Activated CD8-positive, alpha-beta memory T cell treated with anti-CD3 and anti-CD28 coated beads, Interleukin-2, amount 50 U/mL, for 1 hour (primary cell): Measurements from ENCODE around the gene BIN1.

Experiments used
- DNase-seq: peaks from one replicate; pipeline ENCODE4 v3.0.0-alpha.2; 2020; ENCODE audit errors: extremely low read depth

The BIN1 gene

DNA sequence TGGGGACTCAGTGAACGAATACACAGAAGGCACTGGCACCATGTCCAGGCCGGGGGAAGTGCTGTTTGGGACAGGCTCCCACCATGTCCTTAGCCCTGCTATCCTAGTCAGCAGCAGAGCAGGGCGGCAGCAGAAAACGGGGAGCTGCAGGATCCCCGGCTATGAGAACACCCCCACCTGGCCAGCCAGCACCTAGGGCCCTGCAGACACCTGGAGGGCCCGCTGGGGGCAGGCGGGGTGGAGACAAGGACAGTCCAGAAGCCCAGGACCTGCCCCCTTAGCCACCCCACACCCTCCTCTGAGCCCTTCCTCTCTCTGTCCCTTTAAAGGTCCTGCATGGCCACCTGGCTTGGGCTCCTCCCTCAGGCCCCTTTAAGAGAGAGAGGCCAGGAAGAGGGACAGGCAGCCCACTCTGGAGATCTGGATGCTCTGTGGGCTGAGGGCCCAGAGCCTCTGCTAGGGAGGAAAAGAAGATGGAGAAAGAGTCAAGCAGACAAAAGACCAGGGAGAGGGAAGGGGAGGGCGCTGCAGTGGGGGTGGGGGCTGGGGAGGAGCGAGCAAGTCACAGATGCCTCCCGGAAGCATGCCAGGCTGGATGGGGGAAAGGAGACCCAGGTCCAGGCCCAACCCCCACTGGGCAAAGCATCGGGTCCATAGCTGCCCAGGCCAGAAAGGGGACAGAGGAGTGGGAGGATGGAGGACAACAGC lies 48.6 kb downstream of the BIN1 start:
- DNase-seq = no peak

DNA sequence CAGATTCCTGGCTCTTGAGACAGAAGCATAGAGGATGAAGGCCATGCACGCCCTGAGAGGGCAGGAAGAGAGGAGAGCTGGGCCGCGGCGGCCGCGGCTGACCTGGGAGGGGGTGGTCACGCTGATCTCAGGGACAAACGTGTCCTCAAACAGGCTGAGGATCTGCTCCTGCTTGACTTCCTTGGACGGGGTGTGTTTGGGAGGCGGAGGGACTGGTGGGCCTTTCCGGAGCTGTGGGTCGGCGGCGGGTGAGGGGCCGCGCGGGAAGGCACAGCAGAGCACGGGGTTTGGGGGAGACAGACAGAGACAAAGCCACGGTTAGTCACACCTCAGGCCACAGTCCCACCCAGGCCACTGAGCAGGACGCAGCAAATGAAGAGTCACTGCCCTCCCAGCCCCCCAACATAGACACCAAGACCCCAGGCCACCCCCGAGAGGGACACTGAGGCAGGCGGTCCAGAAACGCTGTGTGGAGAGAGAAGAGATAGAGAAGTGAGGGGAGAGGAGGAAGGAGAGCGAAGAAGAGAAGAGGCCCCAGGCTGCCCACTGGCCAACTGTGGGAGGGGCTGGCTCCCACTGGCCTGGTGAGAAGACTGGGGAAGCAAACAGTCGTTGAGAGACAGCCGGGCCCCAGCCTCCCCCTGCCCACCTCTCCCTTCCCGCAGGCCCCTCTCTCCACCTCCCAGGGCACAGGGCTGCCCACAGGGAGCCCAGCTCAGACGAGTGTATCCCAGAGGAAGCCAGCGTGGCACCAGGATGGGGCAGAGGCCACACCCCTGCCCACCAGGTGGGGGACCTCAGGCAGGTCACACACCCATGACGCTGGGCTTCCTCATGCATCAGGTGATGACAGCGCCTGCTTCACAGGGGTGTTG lies 49.3 kb downstream of the BIN1 start:
- no peak for DNase-seq

DNA sequence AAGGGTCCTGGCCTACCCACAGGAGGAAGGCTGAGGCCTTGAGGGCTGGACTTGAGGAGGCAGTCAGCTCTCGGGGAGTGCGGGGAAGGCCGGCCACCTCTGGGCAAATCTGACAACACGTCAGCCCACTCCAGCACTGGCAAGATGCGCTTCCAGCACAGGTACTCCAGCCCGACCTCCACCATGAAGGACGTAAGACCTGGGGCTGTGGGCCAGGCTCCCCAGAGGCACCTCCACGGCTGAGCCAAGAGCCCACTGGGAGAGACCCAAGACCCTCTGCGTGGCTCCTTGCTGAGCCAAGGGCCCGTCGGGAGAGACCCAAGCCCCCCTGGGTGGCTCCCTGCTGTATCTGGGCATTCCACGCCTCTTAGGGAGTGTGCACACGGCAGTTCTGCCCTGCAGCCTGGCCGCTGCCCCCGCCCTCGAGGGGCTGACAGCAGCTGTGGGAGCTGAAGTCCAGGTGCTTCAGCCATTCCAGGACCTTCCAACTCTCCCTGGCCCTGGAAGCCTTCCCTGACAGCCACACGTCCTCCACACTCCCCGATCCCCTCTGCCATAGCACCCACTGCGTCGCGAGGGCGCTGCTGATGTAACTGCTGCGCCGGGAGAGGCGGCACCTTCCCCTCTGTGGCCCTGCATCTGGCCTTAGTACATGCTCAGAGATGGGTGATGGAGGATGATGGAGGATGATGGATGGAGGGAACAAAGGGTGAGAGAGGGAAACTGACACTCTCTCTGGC lies 50.2 kb downstream of the BIN1 start:
- no peak for DNase-seq

DNA sequence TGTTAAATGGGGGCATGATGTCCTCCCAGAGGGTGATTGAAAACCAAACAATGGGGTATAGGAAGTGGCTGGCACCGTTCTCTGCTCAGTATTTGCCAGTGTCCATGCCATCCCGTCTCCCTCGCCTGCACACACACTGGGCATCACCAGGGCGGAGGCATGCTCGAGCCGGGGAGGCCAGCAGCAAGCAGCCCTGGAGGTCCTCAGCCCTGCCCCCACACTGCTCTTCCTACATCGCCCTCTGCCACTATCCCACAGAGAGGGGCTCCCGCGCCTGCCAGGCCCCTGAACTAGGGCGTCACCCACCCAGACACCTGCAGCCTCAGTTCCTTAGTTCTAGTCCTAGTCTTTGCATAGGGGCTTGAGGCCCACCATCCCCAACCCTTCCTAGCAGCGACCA lies 50.9 kb downstream of the BIN1 start:
- no peak for DNase-seq

DNA sequence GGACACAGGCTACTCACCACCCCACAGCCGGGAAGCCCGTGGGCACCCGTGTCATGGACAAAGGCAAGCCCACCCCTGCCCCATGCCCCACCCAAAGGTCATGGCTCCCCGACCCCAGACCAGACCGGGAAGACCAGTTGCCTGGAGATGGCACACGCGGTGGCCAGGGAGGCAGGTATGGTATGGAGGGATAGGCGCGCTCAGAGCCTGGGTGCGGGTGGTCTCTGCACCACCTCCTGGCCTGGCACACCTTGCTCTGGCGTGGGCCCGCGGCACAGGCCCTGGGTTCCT lies 51.2 kb downstream of the BIN1 start:
- no peak for DNase-seq

DNA sequence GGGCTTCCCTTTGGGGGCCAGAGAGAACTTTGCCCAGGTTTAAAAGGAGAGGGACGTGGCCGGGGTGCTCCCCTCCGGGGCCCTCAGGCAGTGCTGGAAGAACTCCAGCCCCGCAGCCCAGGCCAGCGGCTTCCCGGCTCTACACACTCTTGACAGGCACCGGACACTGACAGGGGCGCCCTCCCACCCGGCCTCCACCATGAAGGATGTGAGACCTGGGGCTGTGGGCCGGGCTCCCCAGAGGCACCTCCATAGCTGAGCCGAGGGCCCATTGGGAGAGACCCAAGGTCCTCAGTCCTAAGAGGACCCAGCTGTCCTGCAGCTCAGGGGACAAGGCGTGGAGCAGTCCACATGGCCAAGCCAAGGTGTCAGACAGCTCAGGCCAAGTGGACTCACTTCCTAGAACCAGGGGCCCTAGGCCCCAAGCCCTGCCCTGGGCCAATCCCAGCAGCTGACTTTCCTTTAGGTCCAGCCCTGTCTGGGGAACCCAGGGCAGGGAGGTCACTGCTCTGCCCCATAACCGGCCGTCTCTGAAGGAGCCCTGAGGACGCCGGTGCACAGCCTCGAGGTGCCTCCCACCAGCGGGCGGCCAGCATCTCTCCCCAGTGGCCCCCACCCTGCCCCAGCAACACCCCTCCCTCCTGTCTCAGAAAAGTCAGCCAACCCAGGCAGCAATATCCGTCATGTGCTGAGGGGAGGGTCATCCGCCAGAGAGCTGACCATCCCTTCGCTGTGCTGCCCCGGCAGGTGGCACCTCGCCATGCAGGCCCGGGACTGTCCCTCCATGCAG lies 51.8 kb downstream of the BIN1 start:
- DNase-seq = no peak

DNA sequence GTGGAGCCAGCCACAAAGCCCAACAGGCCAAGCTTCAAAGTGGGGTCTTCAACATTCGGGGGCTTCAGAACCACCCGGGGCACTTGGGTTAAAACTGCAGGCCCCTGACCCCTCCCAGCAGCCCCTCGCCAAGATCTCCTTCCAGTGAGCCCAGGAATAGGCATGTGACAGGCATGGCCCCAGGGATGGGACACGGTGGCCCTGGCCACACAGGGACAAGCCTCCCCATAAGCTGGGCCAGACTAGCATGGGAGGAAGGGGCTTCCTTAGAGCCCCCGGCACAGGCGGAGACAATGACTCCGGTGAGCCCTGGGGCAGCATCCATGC lies 52.4 kb downstream of the BIN1 start:
- DNase-seq = no peak

DNA sequence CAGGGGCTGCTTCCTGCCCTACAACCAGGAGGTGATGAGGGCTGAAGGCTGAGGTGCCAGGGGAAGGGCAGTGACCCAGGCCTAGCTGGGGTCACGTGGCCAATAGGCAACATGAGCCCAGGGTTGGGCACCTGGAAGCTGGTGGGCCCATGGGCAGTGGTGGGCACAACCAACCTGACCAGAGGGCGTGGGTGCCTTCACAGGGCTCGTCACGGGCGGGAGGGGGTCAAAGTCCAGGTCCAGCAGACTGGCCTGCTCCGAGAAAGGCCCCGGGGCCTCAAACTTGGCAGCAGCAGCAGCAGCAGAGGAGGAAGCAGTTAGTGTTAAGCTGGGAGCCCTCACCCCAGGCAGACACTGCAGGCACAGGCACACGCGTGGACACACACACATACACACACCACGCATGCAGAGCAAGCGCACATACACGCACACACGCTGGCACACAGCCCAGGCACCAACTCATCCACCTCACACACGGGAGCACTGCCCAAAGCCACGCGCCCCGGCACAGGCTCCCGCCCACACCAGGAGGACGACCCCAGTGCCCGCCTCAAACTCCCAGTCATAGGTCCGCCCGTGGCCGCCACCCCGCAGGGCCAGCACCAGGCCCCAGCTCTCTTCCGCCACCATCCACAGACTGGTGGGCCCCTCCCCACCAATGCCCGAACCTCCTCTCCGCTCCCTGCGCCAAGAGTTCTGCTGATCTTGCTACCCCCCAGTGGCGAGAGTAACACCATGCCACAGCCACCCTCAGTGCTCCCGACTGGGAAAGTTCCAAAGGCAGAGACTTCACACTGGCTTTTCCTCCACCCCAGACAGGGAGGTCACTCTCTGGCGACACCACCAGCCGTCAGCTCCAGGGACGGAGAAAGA lies 53.0 kb downstream of the BIN1 start:
- DNase-seq = no peak

DNA sequence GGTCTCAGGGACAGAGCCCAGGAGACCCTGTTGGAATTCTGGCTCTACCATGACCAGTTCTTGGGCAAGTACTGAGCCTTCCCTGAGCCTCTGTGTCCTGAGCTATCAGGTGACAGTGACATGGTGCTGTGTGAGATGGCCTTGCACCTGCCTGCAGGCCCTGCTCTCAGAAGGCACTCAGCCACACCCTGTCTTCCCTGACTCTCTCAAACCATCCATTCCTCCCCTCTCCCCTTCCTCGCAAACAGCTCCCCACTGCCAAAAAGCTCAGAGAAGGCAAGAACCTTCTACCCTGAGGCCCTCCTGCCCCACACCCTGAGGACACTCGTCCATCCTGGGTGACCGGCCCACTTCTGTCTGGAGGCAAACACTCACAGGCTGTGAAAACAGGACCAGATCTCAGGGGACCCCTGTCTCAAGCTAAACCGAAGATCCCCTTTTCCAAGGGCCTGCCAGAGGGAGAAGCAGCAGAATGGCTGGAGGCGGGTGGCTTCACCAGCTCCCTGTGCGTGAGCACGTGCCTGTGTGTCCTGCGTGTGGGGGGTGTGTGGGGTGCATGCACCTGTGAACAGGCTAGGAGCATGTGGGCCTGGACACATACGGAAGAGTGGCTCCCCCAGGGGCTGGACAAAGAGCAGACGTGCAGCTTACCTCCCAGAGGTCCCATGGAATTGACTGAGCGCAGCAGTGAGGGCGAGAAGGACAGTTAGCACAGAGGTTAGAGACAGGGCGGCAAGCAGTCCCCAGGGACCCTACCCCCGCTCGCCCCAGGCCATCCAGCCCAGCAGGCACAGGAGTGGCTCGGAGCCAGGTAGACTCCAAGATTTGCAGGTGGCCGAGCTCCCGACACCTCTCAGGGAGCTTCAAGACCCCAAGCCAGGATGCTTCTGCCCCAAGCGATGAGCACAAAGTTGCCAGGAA lies 53.9 kb downstream of the BIN1 start:
- DNase-seq = no peak

DNA sequence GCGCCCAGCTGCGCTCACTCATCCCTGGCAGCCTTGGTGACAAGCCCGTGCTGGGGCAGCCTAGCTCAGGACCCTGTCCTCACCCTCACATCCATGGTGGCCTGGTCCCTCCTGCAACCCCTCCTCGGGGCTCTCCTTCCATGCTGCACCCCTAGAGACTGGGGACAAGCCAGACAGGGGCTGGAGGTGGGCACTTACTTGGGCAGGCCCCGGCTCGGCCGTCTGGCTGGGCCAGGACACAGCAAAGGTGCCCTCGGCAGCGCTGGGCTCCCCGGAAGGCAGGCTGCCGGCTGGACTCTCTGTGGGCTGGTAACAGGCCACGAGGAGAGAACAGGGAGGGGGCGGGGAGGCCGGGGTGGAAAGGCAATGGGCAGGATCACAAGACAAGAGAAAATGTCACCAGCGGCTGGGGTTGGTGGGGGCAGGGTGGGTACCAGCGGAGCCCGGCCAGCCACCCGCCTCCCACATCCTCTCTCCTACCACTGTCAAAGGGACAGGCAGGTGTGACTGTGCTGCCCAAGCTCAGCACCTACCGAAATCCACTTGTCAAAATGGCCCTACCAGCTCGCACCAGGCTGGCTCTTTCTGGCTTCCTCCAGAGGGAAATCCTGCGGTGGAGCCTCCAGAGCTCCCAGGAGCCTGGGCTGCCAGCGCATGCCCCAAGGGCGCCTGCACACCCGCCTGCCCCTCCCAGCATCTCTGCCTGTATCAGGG lies 54.7 kb downstream of the BIN1 start:
- no peak for DNase-seq

DNA sequence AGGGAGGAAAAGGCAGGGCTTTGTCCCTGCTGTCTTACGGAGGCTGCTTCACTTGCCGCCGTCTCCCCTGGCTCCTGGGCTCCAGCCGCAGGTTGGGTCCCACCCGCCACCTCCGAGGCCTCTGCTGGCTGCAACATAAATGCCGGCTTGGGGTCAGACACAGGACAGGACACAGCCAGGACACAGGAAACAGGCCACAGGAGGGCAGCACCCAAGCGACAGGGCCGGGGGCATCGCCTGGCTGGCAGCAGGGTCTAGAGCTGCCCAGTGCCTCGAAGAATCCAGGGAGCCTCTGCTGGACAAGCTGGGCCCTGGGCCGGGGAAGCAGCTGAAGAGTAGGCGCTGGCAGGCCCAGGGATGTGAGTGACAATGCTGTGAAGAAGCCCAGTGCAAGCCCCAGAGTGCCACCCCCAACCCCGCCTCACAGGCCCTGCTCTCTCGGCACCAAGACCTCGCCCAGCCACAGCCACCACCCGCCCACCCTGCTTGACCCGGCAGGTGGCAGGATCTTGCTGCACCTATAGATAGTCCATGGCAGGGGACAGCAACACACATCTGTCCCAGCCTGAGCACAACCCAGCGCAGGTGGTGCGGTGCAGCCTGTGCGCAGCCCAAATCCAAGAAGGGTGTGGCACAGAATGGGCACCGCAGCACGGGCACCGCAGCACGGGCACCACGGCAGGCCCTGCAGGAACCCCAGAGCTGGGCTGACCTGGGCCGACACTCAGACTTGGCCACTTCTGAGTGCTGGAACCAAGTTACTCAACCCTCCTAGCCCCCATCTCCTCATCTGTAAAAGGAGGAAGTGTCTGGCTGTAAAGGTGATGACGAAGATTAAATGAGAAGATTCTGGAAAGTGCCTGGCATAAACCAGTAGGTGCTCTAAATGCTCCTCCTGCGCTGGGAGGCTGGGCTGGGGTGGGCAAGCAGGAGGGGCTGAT lies 55.6 kb downstream of the BIN1 start:
- DNase-seq = no peak

DNA sequence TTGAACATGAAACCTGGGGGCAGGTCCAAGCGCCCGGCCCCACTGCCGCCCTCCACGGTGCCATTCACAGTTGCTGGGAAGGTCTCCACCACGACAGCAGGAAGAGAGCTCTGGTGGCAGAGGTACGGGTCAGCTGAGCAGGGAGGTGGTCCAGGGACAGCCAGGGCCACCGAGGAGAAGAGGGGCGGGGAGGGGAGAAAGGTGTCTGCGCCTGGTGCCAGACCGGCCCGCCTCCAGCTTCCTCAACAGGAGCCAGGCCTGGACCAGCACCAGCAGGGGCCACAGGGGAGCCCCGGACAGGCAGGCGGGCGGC lies 56.2 kb downstream of the BIN1 start:
- DNase-seq = no peak

DNA sequence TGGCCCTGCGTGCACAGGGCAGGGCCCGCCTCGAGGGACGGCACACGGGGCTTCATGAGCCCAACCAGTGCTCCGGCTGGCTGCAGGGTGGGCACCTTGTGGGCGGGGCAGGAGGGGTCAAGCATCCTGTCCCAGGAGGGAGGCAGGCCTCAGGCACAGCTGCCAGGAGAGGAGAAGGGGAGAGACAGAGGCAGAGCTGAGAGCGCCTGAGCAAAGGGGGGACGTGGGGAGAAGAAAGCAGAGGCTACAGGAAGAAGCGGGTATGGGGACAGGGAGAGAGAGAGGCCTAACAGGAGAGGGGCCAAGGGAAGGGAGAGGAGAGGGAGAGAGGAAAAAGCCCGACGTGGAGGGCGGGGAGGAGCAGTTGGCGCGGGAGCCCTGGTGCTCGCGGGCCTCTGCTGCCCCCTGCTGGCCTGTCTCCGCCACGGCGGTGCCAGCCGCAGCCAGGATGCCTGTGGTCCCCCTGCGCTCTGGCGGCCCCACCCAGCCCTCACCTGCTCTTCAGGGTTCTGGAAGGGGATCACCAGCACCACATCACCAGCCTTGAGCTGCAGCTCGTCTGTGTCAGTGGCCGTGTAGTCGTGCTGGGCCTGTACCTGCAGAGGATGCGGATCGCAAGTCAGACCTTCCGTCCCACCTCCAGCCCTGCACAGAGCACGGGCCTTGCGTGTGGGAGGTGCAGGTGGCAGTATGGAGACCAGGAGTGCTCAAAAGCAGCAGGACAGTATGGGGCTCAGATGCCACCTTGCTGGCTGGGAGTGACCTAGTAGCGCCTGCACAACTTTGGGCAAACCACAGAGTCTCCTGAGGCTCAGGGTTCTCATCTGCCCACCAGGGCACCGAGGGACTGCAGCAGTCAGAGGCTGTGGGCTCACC lies 56.8 kb downstream of the BIN1 start:
- no peak for DNase-seq

DNA sequence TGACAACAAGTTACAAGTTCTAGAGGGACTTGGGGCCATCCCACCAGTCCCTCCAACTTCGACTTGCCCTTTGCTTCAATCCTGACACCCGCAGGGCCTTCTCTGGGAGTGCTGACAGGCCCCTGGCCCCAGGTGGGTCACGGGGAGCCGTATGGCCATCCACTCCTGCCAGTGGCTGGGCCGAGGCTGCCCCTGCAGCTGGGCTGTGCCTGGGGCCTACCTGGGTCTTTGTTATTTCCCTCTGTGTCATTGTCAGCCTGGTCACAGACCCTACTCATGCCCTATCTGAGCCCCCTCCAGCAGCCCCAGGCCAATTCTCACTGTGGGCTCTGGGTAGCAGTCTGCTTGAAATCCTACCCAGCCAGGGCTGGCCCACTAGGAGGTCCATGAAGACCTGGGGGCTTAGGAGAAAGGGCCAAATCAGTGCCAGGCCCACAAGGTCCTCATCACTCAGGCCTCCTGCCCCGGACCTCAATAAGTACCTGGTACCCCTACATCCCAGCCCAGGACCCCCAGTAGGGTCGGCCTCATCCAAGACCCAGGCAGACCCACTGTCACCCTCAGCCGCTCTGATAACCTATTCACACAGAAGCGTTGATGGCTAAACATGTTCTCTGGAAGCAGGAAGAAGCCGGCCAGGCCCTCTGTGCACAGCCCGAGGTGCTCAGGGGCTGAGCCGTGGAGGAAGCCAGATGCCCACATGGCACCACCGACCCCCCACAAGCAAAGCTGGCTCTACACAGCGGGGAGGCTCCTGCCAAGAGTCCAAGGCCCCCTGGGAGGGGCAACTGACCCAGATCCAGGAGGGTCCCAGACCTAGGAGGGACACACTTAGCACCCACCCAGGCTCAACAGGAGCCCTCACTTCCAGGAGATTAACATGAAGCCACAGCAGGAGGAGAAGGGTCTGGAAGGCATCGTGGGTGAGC lies 57.7 kb downstream of the BIN1 start:
- DNase-seq = no peak

DNA sequence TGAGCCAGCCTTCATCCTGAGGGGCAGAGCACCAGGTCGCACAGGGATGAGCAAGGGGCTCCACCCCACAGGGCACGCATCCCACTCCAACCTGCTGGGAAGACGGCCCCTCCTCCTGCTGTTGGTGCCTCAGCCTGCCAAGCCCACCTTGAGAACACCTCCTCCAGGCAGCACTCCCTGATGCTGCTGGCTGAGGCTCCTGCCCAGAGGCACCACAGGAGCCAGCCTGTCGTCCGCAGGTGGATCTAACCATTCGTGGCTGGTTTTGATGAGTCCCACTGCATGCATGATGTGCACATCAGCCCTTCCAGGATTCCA lies 58.4 kb downstream of the BIN1 start:
- DNase-seq = no peak
